Measurements from ENCODE around the gene MED22. TPM values are rescaled to one million over a fixed set of nuclear protein-coding genes. Genes with fewer than 3 reads are reported as not detected.
A peak's percentile ranks its signal among the peaks of the same experiment; 100 is the strongest.

Gene MED22
- polyA plus RNA-seq, 1 donor (not counting 4 experiments of a cell fraction or from before 2014, with no cell fraction given), result 15.9 TPM

DNA sequence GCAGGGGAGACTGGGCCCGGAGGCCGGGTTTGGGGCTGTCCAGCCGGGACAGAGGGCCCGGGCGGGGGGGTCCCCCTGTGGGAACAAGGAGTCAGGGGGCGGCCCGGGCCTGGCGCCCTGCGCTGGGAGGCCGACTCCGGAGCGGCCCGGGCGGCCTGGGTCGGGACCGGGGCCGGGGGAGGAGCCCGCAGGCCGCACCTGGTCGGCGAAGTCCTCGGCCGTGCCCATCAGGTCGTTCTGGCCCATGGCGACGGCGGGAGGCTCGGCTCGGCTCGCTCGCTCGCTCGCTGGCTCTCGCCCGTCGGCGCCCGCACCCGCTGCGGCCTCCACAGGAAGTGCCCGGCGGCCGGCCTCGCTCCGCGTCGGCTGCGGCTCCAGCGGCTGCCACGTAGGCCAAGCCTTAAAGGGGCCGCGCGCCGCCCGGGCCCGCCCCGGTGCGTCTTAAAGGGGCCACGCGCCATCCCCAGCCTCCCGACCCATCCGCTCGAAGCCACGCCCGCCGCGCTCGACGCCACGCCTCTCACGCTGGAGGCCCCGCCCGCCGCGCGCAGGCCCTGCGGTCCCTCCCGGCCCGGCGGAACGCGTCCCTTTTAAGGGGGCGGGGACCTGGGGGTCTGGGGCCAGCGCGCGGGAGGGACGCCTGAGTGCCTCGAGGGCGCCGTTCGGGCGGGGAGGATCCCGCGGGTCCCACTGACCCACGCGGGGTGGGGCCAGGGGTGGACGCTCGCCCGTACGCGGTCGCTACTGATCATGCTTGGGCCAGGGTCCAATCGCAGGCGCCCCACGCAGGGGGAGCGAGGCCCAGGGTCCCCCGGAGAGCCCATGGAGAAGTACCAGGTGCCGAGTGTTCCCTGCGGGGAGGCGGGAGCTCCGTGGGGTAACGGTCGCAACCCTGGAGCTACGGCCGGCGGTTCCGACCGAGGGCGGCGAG, 28.1 kb upstream of the MED22 start, which contains the start of the genes STKLD1 and SURF4:
Gene STKLD1 (plus strand): TSS at position 643 of the 931 bp plus-strand sequence. CDS start 108 bp downstream, at position 751.
Gene SURF4 (minus strand): TSS at position 337 of the 931 bp plus-strand sequence. CDS start 91 bp downstream, at position 246.
- peaks cover 31% of the 10 kb centered on the region for H3K4me1 ChIP-seq (ENCODE audit: control insufficient read depth, extremely low read depth, insufficient read depth, low read length)

DNA sequence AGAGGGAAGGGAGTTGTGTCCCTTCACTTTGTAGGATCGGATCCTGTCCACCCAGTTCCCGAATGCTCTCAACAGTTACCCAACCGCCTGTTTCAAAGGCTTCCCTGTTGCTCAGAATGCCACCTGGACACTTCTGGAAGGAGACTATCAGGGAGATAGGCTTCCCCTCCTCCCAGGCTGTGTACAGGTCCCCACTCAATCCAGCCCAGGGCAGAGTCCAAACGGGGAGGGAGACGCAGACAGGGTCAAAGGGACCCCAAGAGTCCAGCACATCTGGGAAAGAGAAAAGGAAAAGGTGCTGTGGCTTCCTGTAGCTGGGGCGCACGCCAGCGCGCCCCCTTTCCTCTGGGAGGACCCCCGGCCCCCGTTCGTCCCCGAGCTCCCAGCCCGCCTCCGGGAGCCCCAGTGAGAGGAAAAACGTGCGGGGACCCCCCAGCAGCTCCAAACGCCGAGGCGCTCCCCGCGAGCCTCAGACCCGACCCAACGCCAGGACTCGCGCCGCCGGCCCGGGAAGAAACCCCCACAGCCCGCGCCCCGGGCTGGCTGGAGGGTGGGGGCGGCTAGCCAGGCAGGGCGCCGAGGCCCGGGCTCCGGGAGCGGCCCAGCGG, 27.3 kb upstream of the MED22 start:
- dilution Hi-C loops (cut with MboI; ENCODE audit: extremely low pct_ligation_motif_present, low sequenced_read_pairs), result no loop called here
- H3K4me1 ChIP-seq (ENCODE audit: control insufficient read depth, extremely low read depth, insufficient read depth, low read length), result peaks cover 34% of the 10 kb centered on the region
- H3K4me2 ChIP-seq (ENCODE audit: control insufficient read depth, extremely low read depth, insufficient read depth, low read depth, low read length), result peak overlapping the region; percentile 81
- H3K9me3 ChIP-seq (ENCODE audit: control insufficient read depth, low read depth, low read length), result no peaks in the 10 kb centered on the region
- DNase-seq (ENCODE audit: low read depth, low spot score), result no peak
- no peak overlapping the region for H2AFZ ChIP-seq (ENCODE audit: control insufficient read depth, low read length)
- peak overlapping the region; percentile 92 for H3K27ac ChIP-seq (ENCODE audit: control insufficient read depth, insufficient read depth, low read length)
- peaks cover 15 to 19% of the 10 kb centered on the region in 2 experiments for H3K36me3 ChIP-seq (ENCODE audit: control insufficient read depth in 2 of 2, extremely low read depth in 1 of 2, insufficient read depth in 2 of 2, low read length in 2 of 2)
- H4K20me1 ChIP-seq (ENCODE audit: control insufficient read depth, extremely low read depth, insufficient read depth, low read length), result peaks cover 28% of the 10 kb centered on the region
- FAIRE-seq, result no peak
- peaks cover 53% of the 10 kb centered on the region for H3K79me2 ChIP-seq (ENCODE audit: control insufficient read depth, insufficient read depth, low read length)
- H3K9ac ChIP-seq (ENCODE audit: control insufficient read depth, extremely low read depth, insufficient read depth, low read length), result peak overlapping the region; percentile 97
- no peaks in the 10 kb centered on the region for H3K27me3 ChIP-seq (ENCODE audit: control insufficient read depth, extremely low read depth, insufficient read depth, low read length)
- H3K9me1 ChIP-seq (ENCODE audit: control insufficient read depth, extremely low read depth, insufficient read depth, low read length), result peaks cover 8% of the 10 kb centered on the region
- TF ChIP-seq, protein P1, sequence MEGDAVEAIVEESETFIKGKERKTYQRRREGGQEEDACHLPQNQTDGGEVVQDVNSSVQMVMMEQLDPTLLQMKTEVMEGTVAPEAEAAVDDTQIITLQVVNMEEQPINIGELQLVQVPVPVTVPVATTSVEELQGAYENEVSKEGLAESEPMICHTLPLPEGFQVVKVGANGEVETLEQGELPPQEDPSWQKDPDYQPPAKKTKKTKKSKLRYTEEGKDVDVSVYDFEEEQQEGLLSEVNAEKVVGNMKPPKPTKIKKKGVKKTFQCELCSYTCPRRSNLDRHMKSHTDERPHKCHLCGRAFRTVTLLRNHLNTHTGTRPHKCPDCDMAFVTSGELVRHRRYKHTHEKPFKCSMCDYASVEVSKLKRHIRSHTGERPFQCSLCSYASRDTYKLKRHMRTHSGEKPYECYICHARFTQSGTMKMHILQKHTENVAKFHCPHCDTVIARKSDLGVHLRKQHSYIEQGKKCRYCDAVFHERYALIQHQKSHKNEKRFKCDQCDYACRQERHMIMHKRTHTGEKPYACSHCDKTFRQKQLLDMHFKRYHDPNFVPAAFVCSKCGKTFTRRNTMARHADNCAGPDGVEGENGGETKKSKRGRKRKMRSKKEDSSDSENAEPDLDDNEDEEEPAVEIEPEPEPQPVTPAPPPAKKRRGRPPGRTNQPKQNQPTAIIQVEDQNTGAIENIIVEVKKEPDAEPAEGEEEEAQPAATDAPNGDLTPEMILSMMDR (optimal IDR thresholded peaks at IDR 0.05 in 1 of 3, IDR thresholded peaks at IDR 0.05 in 1 of 3, conservative IDR thresholded peaks at IDR 0.05 in 1 of 3; ENCODE audit: extremely low read depth in 1 of 3, insufficient read depth in 2 of 3, low read length in 3 of 3), result peak in 1 of 3 experiments; percentile 42
- no peak for TF ChIP-seq EZH2 (IDR thresholded peaks at IDR 0.05; ENCODE audit: low read length)
- H3K4me3 ChIP-seq (ENCODE audit: control insufficient read depth in 2 of 3, extremely low read depth in 1 of 3, insufficient read depth in 2 of 3, low read depth in 1 of 3, low read length in 3 of 3), result peak overlapping the region; percentile 83 to 99 (median 95)

More for the DNA sequence above, 28.1 kb upstream of the MED22 start, which contains the start of the genes STKLD1 and SURF4:
- FAIRE-seq (no peak), DNase-seq (ENCODE audit: low read depth, low spot score) (no peak)
- Histone ChIP-seq H3K36me3 (ENCODE audit: control insufficient read depth in 2 of 2, extremely low read depth in 1 of 2, insufficient read depth in 2 of 2, low read length in 2 of 2) (peaks cover 8 to 13% of the 10 kb centered on the region in 2 experiments), H3K9ac (ENCODE audit: control insufficient read depth, extremely low read depth, insufficient read depth, low read length) (peak within 1 kb of the TSS; percentile 97), H4K20me1 (ENCODE audit: control insufficient read depth, extremely low read depth, insufficient read depth, low read length) (peaks cover 20% of the 10 kb centered on the region), H3K4me2 (ENCODE audit: control insufficient read depth, extremely low read depth, insufficient read depth, low read depth, low read length) (peak within 1 kb of the TSS; percentile 90), H3K27me3 (ENCODE audit: control insufficient read depth, extremely low read depth, insufficient read depth, low read length) (no peaks in the 10 kb centered on the region), H3K9me3 (ENCODE audit: control insufficient read depth, low read depth, low read length) (no peaks in the 10 kb centered on the region), H2AFZ (ENCODE audit: control insufficient read depth, low read length) (peak within 1 kb of the TSS; percentile 69), H3K27ac (ENCODE audit: control insufficient read depth, insufficient read depth, low read length) (peak within 1 kb of the TSS; percentile 92), H3K79me2 (ENCODE audit: control insufficient read depth, insufficient read depth, low read length) (peaks cover 45% of the 10 kb centered on the region), H3K4me3 (ENCODE audit: control insufficient read depth in 2 of 3, extremely low read depth in 1 of 3, insufficient read depth in 2 of 3, low read depth in 1 of 3, low read length in 3 of 3) (peak within 1 kb of the TSS; percentile 83 to 99 (median 95)), H3K9me1 (ENCODE audit: control insufficient read depth, extremely low read depth, insufficient read depth, low read length) (peaks cover 8% of the 10 kb centered on the region)
- dilution Hi-C loops (cut with MboI; ENCODE audit: extremely low pct_ligation_motif_present, low sequenced_read_pairs), result no loop called here
- no peak for TF ChIP-seq EZH2 (IDR thresholded peaks at IDR 0.05; ENCODE audit: low read length)
- TF ChIP-seq, protein P1 (optimal IDR thresholded peaks at IDR 0.05 in 1 of 3, IDR thresholded peaks at IDR 0.05 in 1 of 3, conservative IDR thresholded peaks at IDR 0.05 in 1 of 3; ENCODE audit: extremely low read depth in 1 of 3, insufficient read depth in 2 of 3, low read length in 3 of 3), result no peak
